ENCODE measurements around the gene INAFM2.

- TF ChIP-seq CTCF (IDR thresholded peaks at IDR 0.05; ENCODE audit: low read depth, low read length) (no peak), POLR2A (IDR thresholded peaks at IDR 0.05; ENCODE audit: extremely low read depth, insufficient read length) (no peak)
Observed at GRCh38 chr15:40340740-40341400, 17.4 kb downstream of the INAFM2 start, which contains the start of gene CCDC9B.
